GM12801 (cell line): Measurements from ENCODE around the gene TCF19.

Source experiments
- TF ChIP-seq, protein P1 (sequence below): IDR thresholded peaks from one replicate; pipeline ENCODE4 v1.5.1; 2011; ENCODE audit warnings: control low read depth; ENCODE audit not compliant: insufficient read length; ENCODE audit errors: extremely low read depth

Gene TCF19

DNA sequence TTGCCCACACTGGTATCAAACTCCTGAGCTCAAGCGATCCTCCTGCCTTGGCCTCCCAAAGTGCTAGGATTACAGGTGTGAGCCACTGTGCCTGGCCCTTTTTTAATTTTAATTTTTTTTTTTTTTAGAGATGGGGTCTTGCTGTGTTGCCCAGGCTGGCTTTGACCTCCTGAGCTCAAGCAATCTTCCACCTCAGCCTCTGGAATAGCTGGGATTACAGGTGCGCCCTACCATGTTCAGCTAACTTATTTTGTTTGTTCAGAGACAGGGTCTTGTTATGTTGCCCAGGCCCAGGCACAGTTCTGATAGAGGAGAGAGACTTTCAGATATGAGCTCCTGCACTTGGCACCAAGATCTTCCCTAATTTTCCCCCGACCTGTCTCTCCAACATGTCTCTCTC, 27.6 kb upstream of the TCF19 start:
- TF ChIP-seq, protein P1, sequence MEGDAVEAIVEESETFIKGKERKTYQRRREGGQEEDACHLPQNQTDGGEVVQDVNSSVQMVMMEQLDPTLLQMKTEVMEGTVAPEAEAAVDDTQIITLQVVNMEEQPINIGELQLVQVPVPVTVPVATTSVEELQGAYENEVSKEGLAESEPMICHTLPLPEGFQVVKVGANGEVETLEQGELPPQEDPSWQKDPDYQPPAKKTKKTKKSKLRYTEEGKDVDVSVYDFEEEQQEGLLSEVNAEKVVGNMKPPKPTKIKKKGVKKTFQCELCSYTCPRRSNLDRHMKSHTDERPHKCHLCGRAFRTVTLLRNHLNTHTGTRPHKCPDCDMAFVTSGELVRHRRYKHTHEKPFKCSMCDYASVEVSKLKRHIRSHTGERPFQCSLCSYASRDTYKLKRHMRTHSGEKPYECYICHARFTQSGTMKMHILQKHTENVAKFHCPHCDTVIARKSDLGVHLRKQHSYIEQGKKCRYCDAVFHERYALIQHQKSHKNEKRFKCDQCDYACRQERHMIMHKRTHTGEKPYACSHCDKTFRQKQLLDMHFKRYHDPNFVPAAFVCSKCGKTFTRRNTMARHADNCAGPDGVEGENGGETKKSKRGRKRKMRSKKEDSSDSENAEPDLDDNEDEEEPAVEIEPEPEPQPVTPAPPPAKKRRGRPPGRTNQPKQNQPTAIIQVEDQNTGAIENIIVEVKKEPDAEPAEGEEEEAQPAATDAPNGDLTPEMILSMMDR, result no peak

DNA sequence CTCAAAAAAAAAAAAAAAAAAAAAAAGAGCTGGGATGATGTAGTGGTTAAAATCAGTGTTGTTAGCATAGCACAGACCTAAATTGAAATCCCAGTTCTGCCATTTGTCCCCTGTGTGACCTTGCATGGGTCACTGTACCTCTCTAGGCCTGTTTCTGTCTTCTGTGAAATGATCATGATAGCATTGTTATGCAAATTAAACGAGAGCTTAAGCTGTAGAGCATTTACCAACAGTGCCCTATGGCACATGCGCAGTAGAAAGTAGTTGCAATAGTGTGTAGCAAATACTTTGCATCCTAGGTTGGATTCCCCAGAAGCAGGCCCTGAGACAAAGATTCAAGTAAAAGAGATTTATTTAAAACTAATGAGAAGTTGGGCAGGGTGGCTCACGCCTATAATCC, 26.8 kb upstream of the TCF19 start:
- TF ChIP-seq, protein P1, result no peak

DNA sequence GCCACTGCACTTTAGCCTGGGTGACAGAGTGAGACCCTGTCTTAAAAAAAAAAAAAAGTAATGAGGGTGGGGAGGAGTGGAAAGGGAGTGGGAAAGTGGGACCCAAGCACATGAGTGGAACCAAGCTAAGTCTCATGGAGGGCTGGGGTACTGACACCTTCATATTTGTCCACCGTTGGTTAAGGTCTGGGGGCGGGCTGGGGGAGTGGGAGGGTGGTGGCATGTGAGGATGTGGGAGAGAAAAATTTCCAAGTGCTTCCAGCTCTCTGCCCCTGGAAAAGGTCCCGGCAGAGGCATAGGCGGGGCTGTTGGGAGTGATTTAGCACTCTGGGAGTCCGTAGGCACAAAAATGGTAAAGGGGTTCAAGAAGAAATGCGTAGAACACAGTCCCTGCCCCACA, 25.6 kb upstream of the TCF19 start:
- TF ChIP-seq, protein P1, result no peak

DNA sequence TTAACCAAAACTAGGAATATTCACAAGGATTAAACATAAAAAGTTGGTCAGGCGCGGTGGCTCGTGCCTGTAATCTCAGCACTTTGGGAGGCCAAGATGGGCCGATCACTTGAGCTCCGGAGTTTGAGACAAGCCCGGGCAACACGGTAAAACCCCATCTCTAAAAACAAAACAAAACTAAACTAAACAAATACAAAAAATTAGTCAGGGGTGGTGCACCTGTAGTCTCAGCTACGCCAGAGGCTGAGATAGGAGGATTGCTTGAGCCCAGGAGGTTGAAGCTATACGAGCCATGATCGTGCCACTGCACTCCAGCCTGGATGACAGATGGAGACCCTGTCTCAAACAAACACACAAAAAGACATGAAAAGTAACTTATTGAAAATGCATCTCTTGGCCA, 22.7 kb upstream of the TCF19 start:
- TF ChIP-seq, protein P1, result no peak

DNA sequence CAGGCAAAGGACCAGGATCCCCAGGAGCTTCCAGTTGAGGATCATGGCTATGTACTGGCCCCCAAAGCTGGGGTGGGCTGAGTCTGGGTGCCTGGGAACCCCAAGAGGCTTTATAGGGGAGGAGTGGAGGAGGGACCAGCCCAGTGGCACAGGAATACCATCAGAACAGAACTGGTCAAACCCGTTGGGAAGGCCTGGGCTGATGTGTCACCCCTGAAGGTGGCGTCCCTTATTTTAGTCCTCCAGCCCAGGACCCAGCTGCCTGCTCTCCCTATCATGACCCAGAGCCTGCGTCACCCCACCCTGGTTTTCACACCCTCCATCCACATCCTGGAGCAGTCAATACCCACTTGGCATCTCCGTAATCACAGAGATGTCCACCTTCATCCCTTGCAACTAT, 19.4 kb upstream of the TCF19 start, which contains the start of gene PSORS1C2:
TSS of gene PSORS1C2 (minus strand) at position 85 of the 400 bp plus-strand sequence. CDS start at position 45, 40 bp downstream.
- TF ChIP-seq, protein P1, result no peak

DNA sequence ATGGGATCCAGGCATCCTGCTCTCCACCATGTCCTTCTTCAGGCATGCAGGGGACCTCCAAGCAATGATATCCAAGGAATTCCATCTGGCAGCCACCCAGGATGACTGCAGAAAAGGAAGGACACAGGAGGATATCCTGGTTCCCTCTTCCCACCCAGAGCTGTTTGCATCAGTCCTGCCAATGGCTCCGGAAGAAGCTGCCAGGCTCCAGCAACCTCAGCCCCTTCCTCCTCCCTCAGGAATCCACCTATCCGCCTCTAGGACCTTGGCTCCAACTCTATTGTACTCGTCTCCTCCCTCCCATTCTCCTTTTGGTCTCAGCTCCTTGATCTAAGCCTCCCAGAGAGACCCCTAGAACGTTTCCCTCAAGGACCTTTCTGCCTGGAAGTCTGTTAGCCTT, 18.8 kb upstream of the TCF19 start:
- TF ChIP-seq, protein P1, result no peak

DNA sequence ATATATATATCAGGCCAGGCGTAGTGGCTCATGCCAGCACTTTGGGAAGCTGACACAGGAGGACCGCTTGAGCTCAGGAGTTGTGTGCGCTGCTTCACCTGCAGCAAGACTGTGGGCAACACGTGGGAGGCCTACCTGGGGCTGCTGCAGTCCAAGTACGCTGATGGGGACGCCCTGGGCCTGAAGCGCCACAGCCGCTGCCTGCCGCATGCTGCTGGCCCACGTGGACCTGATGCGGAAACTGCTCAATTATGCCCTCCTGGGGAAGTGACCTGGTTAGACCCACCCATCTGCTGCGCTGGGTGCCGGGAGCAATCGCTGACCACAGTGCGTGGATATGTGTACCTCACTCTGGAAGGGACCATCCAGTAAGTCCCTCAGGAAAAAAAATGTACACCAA, 17.7 kb upstream of the TCF19 start:
- TF ChIP-seq, protein P1, result no peak

DNA sequence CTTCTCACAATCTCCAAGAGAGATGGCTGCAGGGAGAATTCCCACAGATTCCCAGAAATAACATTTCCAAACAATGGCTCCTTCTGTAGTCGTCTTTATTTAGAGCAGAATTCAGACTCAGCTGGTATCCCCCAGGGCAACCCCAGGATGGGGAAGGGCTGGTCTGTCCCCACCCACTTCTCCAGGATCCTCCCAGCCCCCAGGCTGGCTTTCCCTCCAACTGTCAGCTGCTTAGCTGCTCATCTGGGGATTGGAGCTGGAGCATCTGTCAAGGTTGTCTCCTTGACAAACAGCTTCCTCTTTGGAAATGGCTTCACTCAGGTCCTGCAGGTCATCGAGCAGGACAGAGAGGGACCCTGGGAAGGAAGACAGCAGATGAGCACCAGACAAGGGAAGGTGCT, 16.0 kb upstream of the TCF19 start:
- TF ChIP-seq, protein P1, result no peak
